Umbilical cord (tissue), 2 donors: ENCODE results near the gene DPF3. TPM values are rescaled to one million over a fixed set of nuclear protein-coding genes. Genes with fewer than 3 reads are reported as not detected.
A peak's percentile ranks its signal among the peaks of the same experiment; 100 is the strongest.

Experiments used
- DNase-seq: peaks from one replicate; pipeline ENCODE4 v3.0.0-alpha.2; 2015; ENCODE audit warnings: low spot score
- total RNA-seq: library from RNA; depleted of rRNA; stranded (reverse); fragments of >200 nt; gene quantifications from one replicate; pipeline ENCODE4 v1.2.3, GENCODE V29; 2014; ENCODE audit warnings: low replicate concordance; ENCODE audit not compliant: insufficient read depth

DPF3 gene
- 4.6 TPM for total RNA-seq

GRCh38 chr14:72893636-72894322 is at the start of gene DPF3:
TSS of gene DPF3 (minus strand) at chr14:72894101. CDS start at chr14:72894088, 13 bp downstream.
- DNase-seq: peak; percentile 97

- DNase-seq: no peak
Measured at GRCh38 chr14:72942934-72943333, 49.0 kb upstream of the DPF3 start.

GRCh38 chr14:72941286-72941985 is 47.5 kb upstream of the DPF3 start:
- no peak for DNase-seq

- no peak for DNase-seq
Measured at GRCh38 chr14:72939630-72940029, 45.7 kb upstream of the DPF3 start.

- no peak for DNase-seq
Measured at GRCh38 chr14:72932893-72933292, 39.0 kb upstream of the DPF3 start.

GRCh38 chr14:72929316-72930080 is 35.6 kb upstream of the DPF3 start:
- no peak for DNase-seq

- DNase-seq: no peak
Measured at GRCh38 chr14:72928872-72929271, 35.0 kb upstream of the DPF3 start.

- DNase-seq: peak; percentile 99
Measured at GRCh38 chr14:72926292-72927028, 32.6 kb upstream of the DPF3 start, which contains the start of gene DCAF4. TSS of gene DCAF4 (plus strand) at chr14:72926464. CDS start at chr14:72937979, 11,515 bp downstream.

- no peak for DNase-seq
Measured at GRCh38 chr14:72925815-72926291, 32.0 kb upstream of the DPF3 start.

GRCh38 chr14:72925171-72925759 is 31.4 kb upstream of the DPF3 start:
- peak; percentile 13 for DNase-seq

- DNase-seq: peak; percentile 12
Measured at GRCh38 chr14:72924337-72924736, 30.4 kb upstream of the DPF3 start.

- no peak for DNase-seq
Measured at GRCh38 chr14:72921396-72921795, 27.5 kb upstream of the DPF3 start.

- no peak for DNase-seq
Measured at GRCh38 chr14:72920008-72920407, 26.1 kb upstream of the DPF3 start.

GRCh38 chr14:72917094-72917802 is 23.3 kb upstream of the DPF3 start:
- DNase-seq: no peak

- no peak for DNase-seq
Measured at GRCh38 chr14:72916174-72916573, 22.3 kb upstream of the DPF3 start.

GRCh38 chr14:72913809-72914208 is 19.9 kb upstream of the DPF3 start:
- DNase-seq: no peak

GRCh38 chr14:72909163-72909562 is 15.3 kb upstream of the DPF3 start:
- DNase-seq: peak; percentile 42

GRCh38 chr14:72907886-72908285 is 14.0 kb upstream of the DPF3 start:
- no peak for DNase-seq

GRCh38 chr14:72906879-72907278 is 13.0 kb upstream of the DPF3 start:
- DNase-seq: no peak

GRCh38 chr14:72906316-72906715 is 12.4 kb upstream of the DPF3 start:
- no peak for DNase-seq
